CD14-positive monocyte (primary cell): Measurements from ENCODE around the gene SDCBP2. TPM values are rescaled to one million over a fixed set of nuclear protein-coding genes. Genes with fewer than 3 reads are reported as not detected.

Experiments used
- DNase-seq, 3 donors: peaks; one replicate each; pipeline ENCODE4 v3.0.0-alpha.2; 2011 to 2022
- H2AFZ ChIP-seq: 2 replicates; pipeline ENCODE4 v1.6.0; 2012; ENCODE audit warnings: mild to moderate bottlenecking, low read depth, low read length, inconsistent platforms; ENCODE audit not compliant: insufficient read depth, poor library complexity, severe bottlenecking
- H3K27ac ChIP-seq, 2 donors: 1 replicate in 1 of 2; 2 replicates in 1 of 2; pipeline ENCODE4 v1.5.1; 2012 to 2013; ENCODE audit warnings: low read length in 2 of 2, control low read depth in 1 of 2, inconsistent platforms in 1 of 2, low read depth in 1 of 2, mild to moderate bottlenecking in 1 of 2
- H3K27me3 ChIP-seq, 2 donors: one replicate each; pipeline versions ENCODE4 v1.6.0 to v1.6.1; 2011 to 2013; ENCODE audit warnings: low read length in 2 of 2; ENCODE audit not compliant: control insufficient read depth in 2 of 2, insufficient read depth in 2 of 2
- H3K36me3 ChIP-seq, 2 donors: replicated peaks in 1 of 2; 1 replicate in 1 of 2; 2 replicates in 1 of 2; pipeline versions ENCODE4 v1.5.1 to v1.6.1; 2012 to 2013; ENCODE audit warnings: low read length in 2 of 2, control low read depth in 1 of 2, inconsistent platforms in 1 of 2, mild to moderate bottlenecking in 1 of 2; ENCODE audit not compliant: insufficient read depth in 2 of 2, control insufficient read depth in 1 of 2
- H3K4me1 ChIP-seq, 2 donors: 1 replicate in 1 of 2; 2 replicates in 1 of 2; pipeline versions ENCODE4 v1.5.1 to v1.6.1; 2012 to 2013; ENCODE audit warnings: low read length in 2 of 2, control low read depth in 1 of 2, inconsistent platforms in 1 of 2, mild to moderate bottlenecking in 1 of 2, moderate library complexity in 1 of 2; ENCODE audit not compliant: insufficient read depth in 2 of 2, control insufficient read depth in 1 of 2
- H3K4me2 ChIP-seq: replicated peaks from 2 replicates; pipeline ENCODE3; 2012; ENCODE audit warnings: low read length, moderate library complexity, mild to moderate bottlenecking; ENCODE audit not compliant: poor library complexity, severe bottlenecking; ENCODE audit errors: extremely low read depth
- H3K4me3 ChIP-seq, 3 experiments: fragments of 200-600 bp in 1 of 3; sonication (generic) in 1 of 3; replicated peaks in 1 of 3; 1 replicate in 2 of 3; 2 replicates in 1 of 3; pipeline ENCODE4 v1.5.1; 2011 to 2013; ENCODE audit warnings: low read length in 3 of 3, mild to moderate bottlenecking in 3 of 3, control low read depth in 2 of 3, low read depth in 2 of 3, inconsistent platforms in 1 of 3, moderate library complexity in 1 of 3
- H3K79me2 ChIP-seq: 2 replicates; pipeline ENCODE4 v1.6.0; 2012; ENCODE audit warnings: mild to moderate bottlenecking, control low read depth, inconsistent platforms, low read length, moderate library complexity; ENCODE audit not compliant: insufficient read depth
- H3K9ac ChIP-seq: 2 replicates; pipeline ENCODE4 v1.6.0; 2017; ENCODE audit warnings: low read length, mild to moderate bottlenecking; ENCODE audit not compliant: insufficient read depth, poor library complexity, severe bottlenecking
- H3K9me3 ChIP-seq, 2 donors: replicated peaks in 1 of 2; 1 replicate in 1 of 2; 2 replicates in 1 of 2; pipeline versions ENCODE4 v1.5.1 to v1.6.1; 2012 to 2013; ENCODE audit warnings: low read length in 2 of 2, control low read depth in 1 of 2; ENCODE audit not compliant: control insufficient read depth in 1 of 2, insufficient read depth in 1 of 2
- H4K20me1 ChIP-seq: 2 replicates; pipeline ENCODE4 v1.6.0; 2012; ENCODE audit warnings: mild to moderate bottlenecking, low read length, control low read depth, moderate library complexity; ENCODE audit not compliant: insufficient read depth
- H3K27ac Mint-ChIP-seq, 7 donors: one replicate each; pipeline ENCODE4 v1.8.0; 2020; ENCODE audit warnings: mild to moderate bottlenecking in 7 of 7, mixed read lengths in 7 of 7, moderate library complexity in 6 of 7, inconsistent platforms in 2 of 7
- H3K27me3 Mint-ChIP-seq, 3 donors: one replicate each; pipeline ENCODE4 v1.8.0; 2021 to 2022; ENCODE audit warnings: low read depth in 3 of 3, mild to moderate bottlenecking in 3 of 3, mixed read lengths in 3 of 3, moderate library complexity in 3 of 3, inconsistent platforms in 1 of 3
- H3K36me3 Mint-ChIP-seq, 2 donors: one replicate each; pipeline ENCODE4 v1.8.0; 2020; ENCODE audit warnings: mixed read lengths in 2 of 2, inconsistent platforms in 1 of 2, mild to moderate bottlenecking in 1 of 2
- H3K4me1 Mint-ChIP-seq: one replicate; pipeline ENCODE4 v1.8.0; 2020; ENCODE audit warnings: mild to moderate bottlenecking, mixed read lengths
- H3K4me3 Mint-ChIP-seq, 2 donors: one replicate each; pipeline ENCODE4 v1.8.0; 2020; ENCODE audit warnings: mild to moderate bottlenecking in 2 of 2, mixed read lengths in 2 of 2, moderate library complexity in 1 of 2
- H3K9me3 Mint-ChIP-seq, 7 donors: one replicate each; pipeline ENCODE4 v1.8.0; 2020 to 2022; ENCODE audit warnings: mixed read lengths in 7 of 7, mild to moderate bottlenecking in 6 of 7, moderate library complexity in 6 of 7, inconsistent platforms in 2 of 7
- WGBS: methylation state at CpG from one replicate; pipeline ENCODE4 v1.1.5; 2013; ENCODE audit warnings: missing lambda C conversion rate; ENCODE audit not compliant: insufficient coverage; 5-methylcytosine and 5-hydroxymethylcytosine counted together
- intact Hi-C, 2 donors: fragments of 100-400 bp; cut with micrococcal nuclease; formaldehyde crosslinking; loops; one replicate each; pipeline versions ENCODE4 v1.15.0 to v1.15.1; 2023
- polyA plus RNA-seq, 3 donors: library from polyadenylated mRNA; depleted of rRNA in 1 of 3; unstranded in 2 of 3; stranded (reverse) in 1 of 3; fragments of 300-500 nt in 2 of 3; fragments of >200 nt in 1 of 3; fragmentation: Illumina TruSeq in 2 of 3; gene quantifications; 1 replicate in 2 of 3; 2 replicates in 1 of 3; pipeline ENCODE4 v1.2.3, GENCODE V29; 2012 to 2021
- TF ChIP-seq, protein P1 (sequence below): fragments of 200-600 bp; IDR thresholded peaks from one replicate; pipeline ENCODE4 v1.8.0; 2022; ENCODE audit warnings: antibody characterized with exemption, mild to moderate bottlenecking

SDCBP2 gene
- polyA plus RNA-seq, 3 donors, result 0.69 to 1.0 (median 0.71) TPM

DNA sequence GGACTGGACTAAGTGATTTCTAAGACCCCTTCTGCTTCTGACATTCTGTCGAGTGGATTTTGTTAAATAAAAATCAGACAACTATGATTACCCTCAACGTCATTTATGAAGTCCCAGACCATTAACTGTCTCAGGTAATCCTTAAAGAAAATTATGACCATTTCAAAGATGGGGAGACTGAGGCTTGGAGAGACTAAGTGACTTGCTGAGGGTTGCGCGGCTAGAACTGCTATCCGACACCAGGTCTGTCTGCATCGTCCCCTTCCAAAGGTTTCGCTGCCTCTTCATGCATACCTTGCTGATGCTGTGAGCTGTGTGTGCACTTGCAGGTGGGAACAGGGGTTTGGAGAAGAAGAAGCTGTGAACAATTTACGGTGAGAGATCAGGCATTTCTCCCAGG, 59.7 kb downstream of the SDCBP2 start:
- Histone ChIP-seq H2AFZ (no peak overlapping the region), H3K79me2 (no peaks in the 10 kb centered on the region), H3K9ac (no peak overlapping the region), H3K4me1 (peaks cover 6 to 12% of the 10 kb centered on the region in 2 donors), H3K4me2 (no peak overlapping the region), H4K20me1 (no peaks in the 10 kb centered on the region), H3K9me3 (no peaks in the 10 kb centered on the region), H3K27me3 (peaks cover 23 to 36% of the 10 kb centered on the region in 2 donors), H3K27ac (no peak overlapping the region), H3K4me3 (no peak overlapping the region), H3K36me3 (no peaks in the 10 kb centered on the region)
- Mint-ChIP-seq H3K4me3 (no peak overlapping the region), H3K27me3 (peaks cover 23 to 39% (median 31%) of the 10 kb centered on the region in 3 donors), H3K36me3 (peaks cover 0 to 9% of the 10 kb centered on the region in 2 donors), H3K27ac (peak overlapping the region in 1 of 7 donors; percentile 24), H3K9me3 (peaks cover 0 to 9% (median 0%) of the 10 kb centered on the region in 7 donors), H3K4me1 (peaks cover 10% of the 10 kb centered on the region)
- 94% methylated on average over 4 of the region's 8 CpGs for WGBS
- DNase-seq, result no peak
- intact Hi-C loops, result no loop called here
- TF ChIP-seq, protein P1, sequence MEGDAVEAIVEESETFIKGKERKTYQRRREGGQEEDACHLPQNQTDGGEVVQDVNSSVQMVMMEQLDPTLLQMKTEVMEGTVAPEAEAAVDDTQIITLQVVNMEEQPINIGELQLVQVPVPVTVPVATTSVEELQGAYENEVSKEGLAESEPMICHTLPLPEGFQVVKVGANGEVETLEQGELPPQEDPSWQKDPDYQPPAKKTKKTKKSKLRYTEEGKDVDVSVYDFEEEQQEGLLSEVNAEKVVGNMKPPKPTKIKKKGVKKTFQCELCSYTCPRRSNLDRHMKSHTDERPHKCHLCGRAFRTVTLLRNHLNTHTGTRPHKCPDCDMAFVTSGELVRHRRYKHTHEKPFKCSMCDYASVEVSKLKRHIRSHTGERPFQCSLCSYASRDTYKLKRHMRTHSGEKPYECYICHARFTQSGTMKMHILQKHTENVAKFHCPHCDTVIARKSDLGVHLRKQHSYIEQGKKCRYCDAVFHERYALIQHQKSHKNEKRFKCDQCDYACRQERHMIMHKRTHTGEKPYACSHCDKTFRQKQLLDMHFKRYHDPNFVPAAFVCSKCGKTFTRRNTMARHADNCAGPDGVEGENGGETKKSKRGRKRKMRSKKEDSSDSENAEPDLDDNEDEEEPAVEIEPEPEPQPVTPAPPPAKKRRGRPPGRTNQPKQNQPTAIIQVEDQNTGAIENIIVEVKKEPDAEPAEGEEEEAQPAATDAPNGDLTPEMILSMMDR, result no peak

DNA sequence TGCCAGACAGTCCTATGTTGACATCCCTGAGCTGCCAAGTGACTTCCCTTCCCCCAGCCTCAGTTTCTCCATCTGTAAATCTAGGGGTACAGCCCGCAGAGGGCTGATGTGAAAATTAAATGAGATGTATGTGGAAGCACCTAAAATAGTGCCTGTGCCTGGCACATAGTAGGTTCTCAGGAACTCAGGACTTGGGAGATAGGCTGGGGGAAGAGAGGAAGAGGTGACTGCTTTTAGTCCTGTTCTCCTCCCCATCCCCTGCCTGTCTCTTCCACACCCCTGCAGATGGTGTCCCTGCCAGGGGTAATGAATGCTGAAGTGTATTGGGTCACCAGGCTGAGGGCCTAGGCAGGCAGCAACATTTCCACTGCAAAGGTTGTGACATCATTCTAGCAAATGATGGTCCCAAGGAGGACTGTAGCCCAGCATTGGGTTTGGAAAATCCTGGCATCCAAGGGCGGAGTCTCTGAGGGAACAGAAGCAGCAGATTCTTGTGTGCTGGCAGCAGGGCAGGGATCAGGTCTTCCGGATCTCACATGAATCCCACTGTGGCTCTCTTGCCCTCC, 61.0 kb downstream of the SDCBP2 start:
- Histone ChIP-seq H3K4me3 (no peak overlapping the region), H3K36me3 (no peaks in the 10 kb centered on the region), H3K4me2 (no peak overlapping the region), H4K20me1 (no peaks in the 10 kb centered on the region), H2AFZ (no peak overlapping the region), H3K79me2 (no peaks in the 10 kb centered on the region), H3K4me1 (peaks cover 6 to 12% of the 10 kb centered on the region in 2 donors), H3K27me3 (peaks cover 23 to 39% of the 10 kb centered on the region in 2 donors), H3K27ac (no peak overlapping the region), H3K9ac (no peak overlapping the region), H3K9me3 (peaks cover 0 to under 1% of the 10 kb centered on the region in 2 donors)
- H3K4me1 Mint-ChIP-seq, result peaks cover 10% of the 10 kb centered on the region
- no peak for DNase-seq
- H3K27me3 Mint-ChIP-seq, result peaks cover 23 to 46% (median 27%) of the 10 kb centered on the region in 3 donors
- intact Hi-C loops, result no loop called here
- peaks cover 0 to 13% (median 1%) of the 10 kb centered on the region in 7 donors for H3K9me3 Mint-ChIP-seq
- H3K36me3 Mint-ChIP-seq, result peaks cover 0 to 9% of the 10 kb centered on the region in 2 donors
- peak overlapping the region in 1 of 2 donors; percentile 59 for H3K4me3 Mint-ChIP-seq
- TF ChIP-seq, protein P1, result no peak
- no peak overlapping the region for H3K27ac Mint-ChIP-seq
- 94% methylated on average over 3 of the region's 3 CpGs for WGBS
